Stimulated activated CD8-positive, alpha-beta memory T cell treated with anti-CD3 and anti-CD28 coated beads, Interleukin-15, amount 100 ng/mL, for 24 hours (primary cell): Measurements from ENCODE around the gene FBXO7.
A peak's percentile ranks its signal among the peaks of the same experiment; 100 is the strongest.

Experiments
- DNase-seq: peaks from one replicate; pipeline ENCODE4 v3.0.0-alpha.2; 2020; ENCODE audit warnings: low read depth

The FBXO7 gene

GRCh38 chr22:32490279-32490678 lies 15.7 kb downstream of the FBXO7 start:
- DNase-seq, result no peak

- DNase-seq, result no peak
These were observed 17.5 kb downstream of the FBXO7 start for GRCh38 chr22:32492111-32492510.

- DNase-seq, result no peak
These were observed 18.9 kb downstream of the FBXO7 start for GRCh38 chr22:32493551-32493950.

- DNase-seq, result no peak
These were observed 20.4 kb downstream of the FBXO7 start for GRCh38 chr22:32494971-32495370.

GRCh38 chr22:32499666-32500065 lies 25.1 kb downstream of the FBXO7 start:
- DNase-seq, result no peak

- DNase-seq, result no peak
These were observed 27.5 kb downstream of the FBXO7 start for GRCh38 chr22:32501836-32502752.

GRCh38 chr22:32509045-32509444 lies 34.4 kb downstream of the FBXO7 start:
- no peak for DNase-seq

- no peak for DNase-seq
These were observed 36.7 kb downstream of the FBXO7 start for GRCh38 chr22:32511274-32511673.

GRCh38 chr22:32511776-32512175 lies 37.2 kb downstream of the FBXO7 start:
- DNase-seq, result no peak

- DNase-seq, result no peak
These were observed 37.8 kb downstream of the FBXO7 start for GRCh38 chr22:32512267-32512982.

- no peak for DNase-seq
These were observed 40.5 kb downstream of the FBXO7 start for GRCh38 chr22:32515084-32515483.

GRCh38 chr22:32517488-32517887 lies 42.9 kb downstream of the FBXO7 start:
- DNase-seq, result no peak

GRCh38 chr22:32517921-32518320 lies 43.3 kb downstream of the FBXO7 start:
- no peak for DNase-seq

- no peak for DNase-seq
These were observed 43.8 kb downstream of the FBXO7 start for GRCh38 chr22:32518381-32518780.

GRCh38 chr22:32518848-32519247 lies 44.2 kb downstream of the FBXO7 start:
- DNase-seq, result no peak

GRCh38 chr22:32520612-32521011 lies 46.0 kb downstream of the FBXO7 start:
- no peak for DNase-seq

GRCh38 chr22:32522237-32522636 lies 47.6 kb downstream of the FBXO7 start:
- no peak for DNase-seq

GRCh38 chr22:32527756-32528155 lies 53.1 kb downstream of the FBXO7 start:
- no peak for DNase-seq

GRCh38 chr22:32528316-32528715 lies 53.7 kb downstream of the FBXO7 start:
- no peak for DNase-seq

GRCh38 chr22:32528984-32529982 lies 54.7 kb downstream of the FBXO7 start:
- DNase-seq, result peak; percentile 26

GRCh38 chr22:32531228-32531627 lies 56.6 kb downstream of the FBXO7 start:
- DNase-seq, result no peak
